CD4-positive, alpha-beta T cell treated with Interferon alpha-2 for 1 hour (primary cell): ENCODE measurements around the gene MGAT3.

ENCODE experiments used
- DNase-seq, 2 donors: peaks; one replicate each; pipeline ENCODE4 v3.0.0-alpha.2; 2020 to 2022

Gene MGAT3

DNA sequence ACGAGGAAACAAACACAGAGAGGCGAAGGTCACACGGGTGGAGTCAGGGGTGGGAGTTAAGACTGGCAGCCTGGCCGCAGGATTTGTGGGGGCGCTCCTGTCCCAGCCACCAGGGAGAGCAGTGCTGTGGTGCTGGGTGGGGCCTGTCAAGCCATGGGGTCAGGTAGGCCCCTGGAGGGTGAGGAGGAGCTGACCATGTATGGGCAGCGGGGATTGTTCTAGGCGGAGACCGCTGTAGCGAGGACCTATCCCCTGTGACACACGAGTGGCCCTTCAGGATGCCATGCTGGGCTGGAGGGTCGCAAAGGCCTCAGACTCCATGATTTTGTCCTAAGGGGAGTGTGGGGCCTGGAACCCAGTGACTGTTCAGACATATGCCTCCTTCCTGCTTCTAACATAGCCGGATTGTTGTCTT lies 77.3 kb downstream of the MGAT3 start:
- no peak for DNase-seq

DNA sequence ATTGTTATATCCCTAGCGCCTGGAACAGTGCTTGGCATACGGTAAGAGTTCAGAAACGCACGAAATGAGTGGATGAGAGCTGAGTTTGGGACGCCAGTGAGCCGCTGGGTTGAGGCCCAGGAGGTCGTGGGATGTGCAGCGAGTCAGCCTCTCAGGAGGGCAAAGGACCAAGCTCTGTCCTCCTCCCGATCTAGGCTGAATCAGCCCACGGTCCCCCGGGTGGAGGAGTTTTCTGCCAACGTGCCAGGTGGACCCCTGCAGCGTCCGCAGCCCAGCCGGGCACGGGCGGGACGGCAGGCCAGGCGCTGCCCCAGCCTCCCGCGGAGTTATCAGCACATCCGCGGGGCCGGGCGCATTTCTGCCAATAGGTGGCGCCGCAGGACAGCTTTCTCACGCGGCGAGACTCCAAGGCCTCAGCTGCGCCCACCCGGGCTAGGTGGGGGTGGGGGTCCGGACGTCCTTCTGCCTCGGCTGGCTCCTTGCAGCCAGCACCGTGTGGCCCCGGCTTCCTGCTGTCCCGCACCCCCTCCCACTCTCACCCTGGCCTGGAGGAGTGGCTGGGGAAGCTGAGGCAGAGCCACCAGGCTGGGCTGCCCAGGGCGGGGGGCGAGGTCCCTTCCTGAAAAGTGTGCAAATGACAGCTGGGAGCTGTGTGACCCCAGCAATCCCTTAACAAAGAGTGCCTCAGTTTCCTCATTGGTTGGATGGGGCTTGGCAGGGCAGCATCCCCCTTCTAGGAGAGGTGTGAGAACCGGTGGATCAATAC lies 78.0 kb downstream of the MGAT3 start:
- DNase-seq: peak; percentile 70 to 81

DNA sequence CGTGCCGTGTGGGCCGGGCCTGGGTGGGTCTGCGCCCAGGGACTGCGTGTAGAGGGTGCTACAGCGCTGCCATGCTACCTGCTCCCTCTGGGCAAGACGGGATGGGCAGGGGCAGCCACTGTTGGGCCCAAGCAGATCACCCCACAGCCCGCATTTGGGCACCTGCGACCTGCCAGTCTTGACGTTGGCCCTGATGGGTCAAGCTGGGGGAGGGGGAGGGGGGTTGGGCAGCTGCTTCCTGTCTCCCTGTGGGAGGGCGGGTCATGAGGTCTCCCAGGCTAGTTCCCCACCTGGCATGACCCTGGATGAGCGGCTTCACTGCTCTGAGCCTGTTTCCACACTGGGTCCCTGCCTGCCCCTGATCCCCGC lies 78.5 kb downstream of the MGAT3 start:
- no peak for DNase-seq

DNA sequence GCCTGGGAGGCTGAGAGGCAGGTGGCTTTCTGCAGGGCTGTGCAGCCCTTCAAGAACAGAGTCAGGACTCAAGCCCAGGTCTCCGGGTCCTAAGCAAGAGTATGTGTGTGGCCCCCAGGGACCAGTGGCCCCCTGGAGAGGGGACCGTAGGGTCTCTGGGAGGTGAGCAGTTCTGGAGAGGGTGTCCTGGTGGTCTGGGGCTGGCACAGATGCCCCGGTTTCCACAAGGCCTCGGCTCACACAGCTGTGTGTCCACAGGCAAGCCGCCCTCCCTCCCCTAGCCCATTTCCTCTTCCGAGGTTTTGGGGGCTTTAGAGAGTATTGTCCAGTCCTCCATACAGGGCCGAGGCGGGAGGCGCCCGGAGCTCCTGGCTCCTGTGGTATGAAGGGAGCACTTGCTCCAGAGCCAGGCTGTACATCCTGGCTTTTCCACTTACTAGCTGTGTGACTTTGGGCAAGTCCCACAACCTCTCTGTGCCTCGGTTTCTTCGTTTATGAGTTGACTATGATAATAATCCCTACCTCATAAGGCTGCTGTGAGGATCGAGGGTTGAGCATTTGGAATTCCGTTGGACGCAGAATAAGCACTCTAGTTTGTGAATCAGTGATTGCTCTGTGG lies 79.1 kb downstream of the MGAT3 start:
- DNase-seq: no peak

DNA sequence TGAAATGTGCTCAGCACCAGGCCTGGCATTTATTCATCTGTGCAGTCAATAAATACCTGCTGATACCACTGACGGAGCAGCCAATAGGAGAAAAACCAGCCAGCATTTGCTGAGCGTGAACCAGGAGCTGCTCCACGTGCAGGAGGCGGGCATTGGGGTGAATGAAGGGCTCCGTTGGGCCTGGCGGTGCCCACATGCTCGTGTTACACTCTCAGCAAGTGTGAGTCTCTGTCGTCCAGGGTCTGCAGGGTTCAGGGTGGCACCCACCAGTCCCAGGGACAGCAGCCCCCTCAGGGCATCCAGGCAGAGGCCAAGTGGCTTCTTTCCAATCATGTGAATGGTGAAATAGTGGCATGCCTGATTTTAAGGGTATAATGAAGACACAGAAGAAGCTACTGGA lies 79.9 kb downstream of the MGAT3 start:
- no peak for DNase-seq

DNA sequence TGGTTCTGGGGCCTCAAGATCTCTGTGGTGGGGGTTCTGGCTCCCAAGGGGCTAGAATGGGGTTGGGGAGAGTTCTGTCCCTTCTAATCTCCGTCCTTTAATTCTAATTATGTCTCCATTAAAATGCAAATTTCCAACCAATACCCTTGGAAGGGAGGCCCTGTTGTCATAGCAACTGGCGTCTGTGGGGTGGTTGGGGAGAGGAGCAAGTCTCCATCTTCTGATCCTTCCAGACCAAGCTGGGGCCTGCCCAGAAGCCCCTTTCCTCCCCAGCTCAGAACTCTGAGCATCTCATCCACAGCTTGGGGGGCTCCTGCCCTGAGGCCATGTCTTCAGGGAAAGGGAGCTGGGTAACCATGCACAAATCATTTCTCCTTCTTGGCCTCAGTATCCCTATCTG lies 81.2 kb downstream of the MGAT3 start:
- DNase-seq: no peak
